PC-3 (cell line): ENCODE data around the gene PPP1R7. TPM values are rescaled to one million over a fixed set of nuclear protein-coding genes. Genes with fewer than 3 reads are reported as not detected.

Source experiments
- ATAC-seq: fragments of 200-7000 bp; cut with Tn5 transposase; 2 replicates; pipeline ENCODE4 v1.9.1; 2020; ENCODE audit warnings: mild to moderate bottlenecking, moderate library complexity
- BruUV-seq: library from RNA; stranded (reverse); fragments of 400-500 nt; replicated peaks from 2 replicates; lab custom pipeline; 2021; lab: Mats Ljungman, UMichigan
- CTCF ChIA-PET: fragments of 300-600 bp; sonication (Branson Sonifier 250); formaldehyde crosslinking; loops from one replicate; lab custom pipeline; 2022; ENCODE audit warnings: antibody characterized with exemption; lab: Charles Lee
- POLR2A ChIA-PET: fragments of 300-600 bp; sonication (Branson Sonifier 250); formaldehyde crosslinking; loops from one replicate; lab custom pipeline; 2022; ENCODE audit warnings: antibody characterized with exemption; ENCODE audit not compliant: unreplicated experiment; lab: Charles Lee
- DNase-seq: peaks from one replicate; pipeline ENCODE4 v3.0.0-alpha.2; 2015
- H2AFZ ChIP-seq: fragments of 300-600 bp; sonication (generic); 2 replicates; pipeline ENCODE4 v1.6.0; 2016; ENCODE audit warnings: antibody characterized with exemption, low read length
- H3F3A ChIP-seq: fragments of 300-600 bp; sonication (generic); one replicate; pipeline ENCODE4 v1.6.0; 2017; ENCODE audit warnings: antibody characterized with exemption, low read length, control low read depth, mild to moderate bottlenecking; ENCODE audit not compliant: unreplicated experiment
- H3K27ac ChIP-seq: fragments of 300-600 bp; sonication (generic); 2 replicates; pipeline ENCODE4 v1.5.1; 2016; ENCODE audit warnings: mild to moderate bottlenecking, low read length
- H3K27me3 ChIP-seq: fragments of 300-600 bp; sonication (generic); 2 replicates; pipeline ENCODE4 v1.6.1; 2016; ENCODE audit warnings: low read length, mixed read lengths
- H3K36me3 ChIP-seq: fragments of 300-600 bp; sonication (generic); 2 replicates; pipeline ENCODE4 v1.6.1; 2016; ENCODE audit warnings: low read depth, mixed run types, low read length, mixed read lengths
- H3K4me1 ChIP-seq: fragments of 300-600 bp; sonication (generic); 2 replicates; pipeline ENCODE4 v1.5.1; 2016; ENCODE audit warnings: low read length; ENCODE audit not compliant: insufficient read depth
- H3K4me2 ChIP-seq: fragments of 300-600 bp; sonication (generic); 2 replicates; pipeline ENCODE4 v1.6.0; 2016; ENCODE audit warnings: low read length
- H3K4me3 ChIP-seq: fragments of 300-600 bp; sonication (generic); 2 replicates; pipeline ENCODE4 v1.5.1; 2016; ENCODE audit warnings: mild to moderate bottlenecking, low read length, mixed read lengths
- H3K79me2 ChIP-seq: fragments of 300-600 bp; sonication (generic); 2 replicates; pipeline ENCODE4 v1.6.1; 2017; ENCODE audit warnings: low read length, mixed read lengths
- H3K9ac ChIP-seq: fragments of 300-600 bp; sonication (generic); 2 replicates; pipeline ENCODE4 v1.6.0; 2016; ENCODE audit warnings: mild to moderate bottlenecking, low read length
- H3K9me2 ChIP-seq: fragments of 300-600 bp; sonication (generic); replicated peaks from 2 replicates; pipeline ENCODE4 v1.6.1; 2016; ENCODE audit warnings: mixed run types, low read length, mixed read lengths
- H3K9me3 ChIP-seq: fragments of 300-600 bp; sonication (generic); 2 replicates; pipeline ENCODE4 v1.6.1; 2016; ENCODE audit warnings: low read length, mixed read lengths
- H4K20me1 ChIP-seq: fragments of 300-600 bp; sonication (generic); 2 replicates; pipeline ENCODE4 v1.6.1; 2016; ENCODE audit warnings: low read length, mixed read lengths
- EZH2 ChIP-seq: fragments of 300-600 bp; sonication (generic); IDR thresholded peaks from one replicate; pipeline ENCODE4 v1.6.1; 2017; ENCODE audit warnings: antibody characterized with exemption, mild to moderate bottlenecking, low read length; ENCODE audit not compliant: unreplicated experiment
- EZH2phosphoT487 ChIP-seq: fragments of 300-600 bp; sonication (generic); IDR thresholded peaks from 2 replicates; pipeline ENCODE4 v1.6.1; 2018; ENCODE audit warnings: mild to moderate bottlenecking, antibody characterized with exemption, low read length, borderline replicate concordance
- intact Hi-C: fragments of 100-400 bp; cut with micrococcal nuclease; formaldehyde crosslinking; loops from 2 replicates; pipeline ENCODE4 v1.9.0; 2023
- total RNA-seq: library from RNA; depleted of rRNA; stranded (reverse); fragments of >200 nt; gene quantifications from 2 replicates; pipeline ENCODE4 v1.2.3, GENCODE V29; 2014
- TF ChIP-seq, protein P1 (sequence below): fragments of 300-600 bp; sonication (generic); conservative IDR thresholded peaks from 2 replicates; pipeline ENCODE4 v1.5.1; 2017; ENCODE audit warnings: antibody characterized with exemption, low read depth, mild to moderate bottlenecking, low read length

PPP1R7 gene
- total RNA-seq, 1 experiment from 2014 or later = 21.4 TPM

DNA sequence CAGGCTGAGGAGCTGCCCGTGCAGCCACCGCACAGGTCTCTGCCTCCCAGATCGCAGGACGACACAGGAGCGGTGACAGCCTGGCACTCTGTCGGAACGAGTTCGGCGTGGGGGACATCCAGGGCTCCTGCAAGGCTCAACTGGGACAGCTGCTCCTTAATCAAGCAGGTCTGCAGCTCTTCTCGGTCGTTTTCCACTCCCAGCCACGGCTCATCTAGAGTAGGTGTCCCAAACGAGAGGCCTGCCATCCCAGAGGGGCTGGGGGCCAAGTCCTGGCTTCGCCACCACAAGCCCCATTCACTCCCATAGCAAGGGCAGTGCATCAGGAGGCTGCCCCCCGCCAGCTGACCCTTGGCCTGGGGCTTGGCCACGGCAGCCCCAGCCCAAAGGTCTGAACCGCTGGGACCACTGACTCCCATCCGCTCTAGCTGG, 23.5 kb upstream of the PPP1R7 start:
- no peaks in the 10 kb centered on the region for H3K4me1 ChIP-seq
- POLR2A ChIA-PET = no interaction called here

DNA sequence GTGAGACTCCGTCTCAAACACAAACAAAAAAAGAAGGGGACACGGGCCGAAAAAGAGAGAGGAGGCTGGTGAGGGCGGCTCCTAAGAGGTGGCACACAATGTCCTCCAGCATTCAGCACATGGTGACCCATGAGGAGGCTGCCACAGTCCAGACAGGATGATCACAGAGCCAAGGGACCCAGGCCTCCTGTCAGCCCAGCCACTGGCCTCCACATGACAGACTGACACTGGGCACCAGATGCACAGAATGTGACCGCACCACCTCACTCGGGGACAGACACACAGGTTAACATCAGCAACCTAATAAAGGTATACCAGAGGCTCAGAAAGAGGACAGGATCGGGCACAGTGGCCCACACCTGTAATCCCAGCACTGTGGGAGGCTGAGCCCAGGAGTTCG, 22.0 kb upstream of the PPP1R7 start:
- Histone ChIP-seq H3K27me3 (no peaks in the 10 kb centered on the region), H3K9me2 (no peaks in the 10 kb centered on the region), H3F3A (no peaks in the 10 kb centered on the region), H3K4me1 (no peaks in the 10 kb centered on the region), H2AFZ (no peak overlapping the region), H3K4me2 (no peak overlapping the region), H3K4me3 (no peak overlapping the region), H3K9me3 (no peaks in the 10 kb centered on the region), H3K79me2 (no peaks in the 10 kb centered on the region), H3K27ac (no peak overlapping the region), H3K36me3 (no peaks in the 10 kb centered on the region), H3K9ac (no peak overlapping the region), H4K20me1 (no peaks in the 10 kb centered on the region)
- intact Hi-C loops = no loop called here
- POLR2A ChIA-PET = no interaction called here
- TF ChIP-seq, protein P1, sequence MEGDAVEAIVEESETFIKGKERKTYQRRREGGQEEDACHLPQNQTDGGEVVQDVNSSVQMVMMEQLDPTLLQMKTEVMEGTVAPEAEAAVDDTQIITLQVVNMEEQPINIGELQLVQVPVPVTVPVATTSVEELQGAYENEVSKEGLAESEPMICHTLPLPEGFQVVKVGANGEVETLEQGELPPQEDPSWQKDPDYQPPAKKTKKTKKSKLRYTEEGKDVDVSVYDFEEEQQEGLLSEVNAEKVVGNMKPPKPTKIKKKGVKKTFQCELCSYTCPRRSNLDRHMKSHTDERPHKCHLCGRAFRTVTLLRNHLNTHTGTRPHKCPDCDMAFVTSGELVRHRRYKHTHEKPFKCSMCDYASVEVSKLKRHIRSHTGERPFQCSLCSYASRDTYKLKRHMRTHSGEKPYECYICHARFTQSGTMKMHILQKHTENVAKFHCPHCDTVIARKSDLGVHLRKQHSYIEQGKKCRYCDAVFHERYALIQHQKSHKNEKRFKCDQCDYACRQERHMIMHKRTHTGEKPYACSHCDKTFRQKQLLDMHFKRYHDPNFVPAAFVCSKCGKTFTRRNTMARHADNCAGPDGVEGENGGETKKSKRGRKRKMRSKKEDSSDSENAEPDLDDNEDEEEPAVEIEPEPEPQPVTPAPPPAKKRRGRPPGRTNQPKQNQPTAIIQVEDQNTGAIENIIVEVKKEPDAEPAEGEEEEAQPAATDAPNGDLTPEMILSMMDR = no peak
- no peak for TF ChIP-seq EZH2
- no peak for TF ChIP-seq EZH2phosphoT487
- CTCF ChIA-PET = no interaction called here
- no TSS peak for BruUV-seq
- DNase-seq (no peak), ATAC-seq (no peak)

More for the DNA sequence above, 23.5 kb upstream of the PPP1R7 start:
- H4K20me1 ChIP-seq = no peaks in the 10 kb centered on the region
- H3K9me3 ChIP-seq = no peaks in the 10 kb centered on the region
- ATAC-seq (no peak), DNase-seq (no peak)
- H3K27ac ChIP-seq = no peak overlapping the region
- H3K79me2 ChIP-seq = no peaks in the 10 kb centered on the region
- no peaks in the 10 kb centered on the region for H3K27me3 ChIP-seq
- no peak overlapping the region for H3K9ac ChIP-seq
- H3K4me3 ChIP-seq = no peak overlapping the region
- H3F3A ChIP-seq = no peaks in the 10 kb centered on the region
- no peak overlapping the region for H3K4me2 ChIP-seq
- intact Hi-C loops = no loop called here
- CTCF ChIA-PET = no interaction called here
- no peak overlapping the region for H2AFZ ChIP-seq
- TF ChIP-seq EZH2 (no peak), EZH2phosphoT487 (no peak)
- TF ChIP-seq, protein P1 = no peak
- no peaks in the 10 kb centered on the region for H3K36me3 ChIP-seq
- BruUV-seq = no TSS peak
- no peaks in the 10 kb centered on the region for H3K9me2 ChIP-seq

DNA sequence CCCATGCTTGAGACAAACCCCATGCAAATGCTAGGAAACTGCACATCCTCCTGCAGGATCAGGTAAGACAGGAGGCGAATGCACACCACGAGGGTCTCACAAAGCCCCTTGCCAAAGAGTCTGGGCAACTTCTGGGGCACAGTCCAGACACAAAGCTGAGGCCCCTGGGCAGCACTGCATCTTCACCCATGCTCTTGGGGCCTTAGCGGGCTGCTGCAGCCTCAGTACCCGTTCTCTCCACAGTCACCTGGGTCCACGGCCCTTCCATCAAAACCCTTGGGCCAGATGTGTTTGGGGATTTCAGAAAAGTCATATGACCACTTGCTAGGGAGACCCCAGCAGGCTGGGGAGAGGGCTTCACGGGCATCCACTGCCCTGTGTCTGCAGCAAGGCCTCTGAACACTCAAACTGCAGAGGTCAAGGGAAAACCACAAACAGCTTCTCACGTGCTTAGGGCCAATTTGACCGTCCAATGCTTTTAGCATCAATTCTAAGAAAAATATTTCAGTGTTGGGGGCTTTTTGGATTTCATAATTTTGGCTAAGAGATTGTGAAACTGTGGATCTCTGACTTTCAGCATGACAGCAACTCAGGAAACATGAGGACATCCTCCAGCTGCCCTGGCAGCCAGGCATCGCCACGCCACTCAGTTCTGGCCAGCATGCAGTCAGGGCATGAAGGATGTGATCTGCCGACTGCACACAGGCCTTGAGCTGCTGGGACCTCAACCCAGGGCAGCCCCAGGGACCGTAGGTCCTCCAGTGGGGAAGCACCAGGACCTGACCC, 21.0 kb upstream of the PPP1R7 start:
- TF ChIP-seq EZH2phosphoT487 (no peak), EZH2 (no peak)
- TF ChIP-seq, protein P1 = no peak
- CTCF ChIA-PET = no interaction called here
- no peak overlapping the region for H2AFZ ChIP-seq

More for the DNA sequence above, 21.0 kb upstream of the PPP1R7 start:
- no peak overlapping the region for H3K27ac ChIP-seq
- H3K9ac ChIP-seq = no peak overlapping the region
- DNase-seq = no peak
- no peaks in the 10 kb centered on the region for H3K9me3 ChIP-seq
- no TSS peak for BruUV-seq
- H4K20me1 ChIP-seq = no peaks in the 10 kb centered on the region
- H3K4me1 ChIP-seq = no peaks in the 10 kb centered on the region
- no peaks in the 10 kb centered on the region for H3K9me2 ChIP-seq
- H3K27me3 ChIP-seq = no peaks in the 10 kb centered on the region
- ATAC-seq = no peak
- no peaks in the 10 kb centered on the region for H3K79me2 ChIP-seq
- no peak overlapping the region for H3K4me3 ChIP-seq
- no peak overlapping the region for H3K4me2 ChIP-seq
- H3F3A ChIP-seq = no peaks in the 10 kb centered on the region
- POLR2A ChIA-PET = no interaction called here
- intact Hi-C loops = no loop called here
- H3K36me3 ChIP-seq = no peaks in the 10 kb centered on the region
